OCI-LY3 (cell line): ENCODE results near the gene TENM4.

ENCODE experiments used
- H2AFZ ChIP-seq: fragments of 200-600, 300-600 bp; shearing (Covaris generic); 2 replicates; pipeline ENCODE4 v1.6.0; 2014; ENCODE audit warnings: antibody characterized with exemption, low read depth, low read length
- H3K27ac ChIP-seq: fragments of 200-600, 300-600 bp; sonication (generic); 2 replicates; pipeline ENCODE4 v1.5.1; 2014; ENCODE audit warnings: mild to moderate bottlenecking, low read length, moderate library complexity, mixed read lengths
- H3K27me3 ChIP-seq: fragments of 200-600, 300-600 bp; sonication (generic); 2 replicates; pipeline ENCODE4 v1.6.1; 2014; ENCODE audit warnings: low read depth, low read length, mixed read lengths
- H3K36me3 ChIP-seq: fragments of 200-600, 300-600 bp; sonication (generic); replicated peaks from 2 replicates; pipeline ENCODE3; 2014; ENCODE audit warnings: low read depth, low read length, mixed read lengths
- H3K4me1 ChIP-seq: fragments of 300-600, 200-600 bp; sonication (generic); 2 replicates; pipeline ENCODE4 v1.6.1; 2014; ENCODE audit warnings: low read length, mixed read lengths
- H3K4me2 ChIP-seq: fragments of 200-600, 300-600 bp; sonication (generic); 2 replicates; pipeline ENCODE4 v1.6.1; 2014; ENCODE audit warnings: low read length, mixed read lengths
- H3K4me3 ChIP-seq: fragments of 300-600, 200-600 bp; sonication (generic); 2 replicates; pipeline ENCODE4 v1.5.1; 2014; ENCODE audit warnings: antibody characterized with exemption, mild to moderate bottlenecking, low read length, moderate library complexity
- H3K79me2 ChIP-seq: fragments of 300-600, 200-600 bp; shearing (Covaris generic); 2 replicates; pipeline ENCODE4 v1.6.1; 2014; ENCODE audit warnings: mild to moderate bottlenecking, low read length, mixed read lengths
- H3K9ac ChIP-seq: fragments of 300-600, 200-600 bp; shearing (Covaris generic); 2 replicates; pipeline ENCODE4 v1.6.0; 2014; ENCODE audit warnings: mild to moderate bottlenecking, low read length, moderate library complexity
- H3K9me3 ChIP-seq: fragments of 200-600, 300-600 bp; shearing (Covaris generic); 2 replicates; pipeline ENCODE4 v1.6.1; 2014; ENCODE audit warnings: low read length, mixed read lengths; ENCODE audit not compliant: insufficient read depth
- H4K20me1 ChIP-seq: fragments of 200-600, 300-600 bp; sonication (generic); 2 replicates; pipeline ENCODE4 v1.6.1; 2016; ENCODE audit warnings: low read length, mixed read lengths; ENCODE audit not compliant: insufficient read depth
- CTCF ChIP-seq: fragments of 200-600, 300-600 bp; sonication (generic); IDR thresholded peaks from 2 replicates; pipeline ENCODE4 v1.5.1; 2014; ENCODE audit warnings: antibody characterized with exemption, low read length, low read depth
- EZH2phosphoT487 ChIP-seq: fragments of 200-600 bp; shearing (Covaris generic); IDR thresholded peaks from 2 replicates; pipeline ENCODE4 v1.6.1; 2018; ENCODE audit warnings: antibody characterized with exemption, mixed run types, low read depth

The TENM4 gene

GRCh38 chr11:79013509-79013908 is 427.3 kb downstream of the TENM4 start:
- Histone ChIP-seq H2AFZ (no peak overlapping the region), H3K9ac (no peak overlapping the region), H3K36me3 (no peaks in the 10 kb centered on the region), H3K4me1 (no peaks in the 10 kb centered on the region), H3K79me2 (no peaks in the 10 kb centered on the region), H3K27me3 (no peaks in the 10 kb centered on the region), H3K4me2 (no peak overlapping the region), H3K27ac (no peak overlapping the region), H3K4me3 (no peak overlapping the region), H4K20me1 (no peaks in the 10 kb centered on the region), H3K9me3 (no peaks in the 10 kb centered on the region)
- no peak for TF ChIP-seq CTCF

GRCh38 chr11:79011357-79011756 is 429.5 kb downstream of the TENM4 start:
- H4K20me1 ChIP-seq, result no peaks in the 10 kb centered on the region
- no peak overlapping the region for H3K4me3 ChIP-seq
- no peaks in the 10 kb centered on the region for H3K27me3 ChIP-seq
- no peaks in the 10 kb centered on the region for H3K36me3 ChIP-seq
- H3K4me1 ChIP-seq, result no peaks in the 10 kb centered on the region
- no peaks in the 10 kb centered on the region for H3K79me2 ChIP-seq
- TF ChIP-seq EZH2phosphoT487 (no peak), CTCF (no peak)
- H3K27ac ChIP-seq, result no peak overlapping the region
- H3K4me2 ChIP-seq, result no peak overlapping the region
- H3K9me3 ChIP-seq, result no peaks in the 10 kb centered on the region
- H2AFZ ChIP-seq, result no peak overlapping the region
- no peak overlapping the region for H3K9ac ChIP-seq

GRCh38 chr11:79007771-79008402 is 432.9 kb downstream of the TENM4 start:
- H3K4me1 ChIP-seq, result no peaks in the 10 kb centered on the region
- H3K4me2 ChIP-seq, result no peak overlapping the region
- H3K36me3 ChIP-seq, result no peaks in the 10 kb centered on the region
- H3K27ac ChIP-seq, result no peak overlapping the region
- H3K9me3 ChIP-seq, result no peaks in the 10 kb centered on the region
- no peaks in the 10 kb centered on the region for H3K79me2 ChIP-seq
- no peaks in the 10 kb centered on the region for H4K20me1 ChIP-seq
- H3K27me3 ChIP-seq, result no peaks in the 10 kb centered on the region
- TF ChIP-seq EZH2phosphoT487, result no peak
- TF ChIP-seq CTCF, result no peak
- no peak overlapping the region for H3K9ac ChIP-seq
- no peak overlapping the region for H3K4me3 ChIP-seq
- no peak overlapping the region for H2AFZ ChIP-seq

GRCh38 chr11:79006854-79007253 is 434.0 kb downstream of the TENM4 start:
- TF ChIP-seq CTCF, result no peak
- TF ChIP-seq EZH2phosphoT487, result no peak
- Histone ChIP-seq H3K9me3 (no peaks in the 10 kb centered on the region), H2AFZ (no peak overlapping the region), H3K27me3 (no peaks in the 10 kb centered on the region), H3K9ac (no peak overlapping the region), H3K27ac (no peak overlapping the region), H3K4me2 (no peak overlapping the region), H4K20me1 (no peaks in the 10 kb centered on the region), H3K36me3 (no peaks in the 10 kb centered on the region), H3K79me2 (no peaks in the 10 kb centered on the region), H3K4me3 (no peak overlapping the region), H3K4me1 (no peaks in the 10 kb centered on the region)
